ENCODE data around the gene OTUD7B.

DNA sequence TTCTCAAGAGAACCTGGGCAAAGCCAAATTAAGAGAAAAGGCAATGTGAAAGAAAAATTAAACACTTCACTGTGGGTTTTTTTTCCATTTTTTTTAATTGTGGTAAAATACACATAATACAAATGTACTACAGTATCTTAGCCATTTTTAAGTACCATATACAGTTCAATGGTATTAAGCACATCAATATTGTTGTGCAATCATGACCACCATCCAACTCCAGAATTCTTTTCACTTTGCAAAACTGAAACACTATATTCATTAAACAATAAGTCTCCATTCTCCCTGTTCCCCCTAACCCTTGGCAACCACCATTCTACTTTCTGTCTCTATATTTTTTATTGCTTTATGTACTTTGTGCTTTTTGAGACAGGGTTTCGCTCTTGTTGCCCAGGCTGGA is 17.8 kb upstream of the OTUD7B start:
- TF ChIP-seq POLR2AphosphoS5 (IDR thresholded peaks at IDR 0.05; ENCODE audit: low read depth, low read length) (no peak), TAF1 (IDR thresholded peaks at IDR 0.05; ENCODE audit: low read depth, low read length) (no peak), POLR2A (IDR thresholded peaks at IDR 0.05; ENCODE audit: low read depth, low read length) (no peak), SPI1 (IDR thresholded peaks at IDR 0.05; ENCODE audit: low read depth, low read length) (no peak), POU2F2 (IDR thresholded peaks at IDR 0.05; ENCODE audit: low read depth, low read length) (no peak), PAX5 (IDR thresholded peaks at IDR 0.05; ENCODE audit: insufficient read depth, low read length, severe bottlenecking) (no peak)
